H1 (cell line): ENCODE measurements around the gene GLRX5. TPM values are rescaled to one million over a fixed set of nuclear protein-coding genes. Genes with fewer than 3 reads are reported as not detected.

Experiments
- CTCF ChIA-PET: fragments of 300-600 bp; sonication (Branson Sonifier 250); formaldehyde crosslinking; loops from one replicate; lab custom pipeline; 2021; ENCODE audit not compliant: partially characterized antibody; lab: Charles Lee
- POLR2A ChIA-PET: fragments of 300-600 bp; sonication (Branson Sonifier 250); formaldehyde crosslinking; loops from one replicate; lab custom pipeline; 2021; ENCODE audit warnings: inconsistent platforms; ENCODE audit not compliant: partially characterized antibody; lab: Charles Lee
- DNase-seq, 2 experiments: peaks; one replicate each; pipeline versions ENCODE4 v3.0.0 to v3.0.0-alpha.2; 2010 to 2022; ENCODE audit warnings: low spot score in 2 of 2, low read depth in 1 of 2, mixed read lengths in 1 of 2
- FAIRE-seq: peaks from 2 replicates; lab custom pipeline; 2011; peaks lifted over from hg19 to GRCh38; lab: Jason Lieb, UNC
- H2AFZ ChIP-seq: 2 replicates; pipeline ENCODE4 v1.8.1; 2012; ENCODE audit warnings: low read length, inconsistent platforms
- H2AK5ac ChIP-seq: 2 replicates; pipeline ENCODE4 v1.6.1; 2013; ENCODE audit warnings: low read depth, low read length
- H2BK120ac ChIP-seq: replicated peaks from 2 replicates; pipeline ENCODE3; 2013; ENCODE audit warnings: low read depth, low read length, inconsistent platforms
- H2BK12ac ChIP-seq: 2 replicates; pipeline ENCODE4 v1.6.1; 2013; ENCODE audit warnings: low read depth, low read length
- H2BK15ac ChIP-seq: 2 replicates; pipeline ENCODE4 v1.6.1; 2013; ENCODE audit warnings: low read length
- H2BK20ac ChIP-seq: 2 replicates; pipeline ENCODE4 v1.6.1; 2013; ENCODE audit warnings: low read length
- H2BK5ac ChIP-seq: 2 replicates; pipeline ENCODE4 v1.6.1; 2013; ENCODE audit warnings: low read depth, low read length
- H3K14ac ChIP-seq: 2 replicates; pipeline ENCODE4 v1.6.1; 2013; ENCODE audit warnings: inconsistent platforms; ENCODE audit not compliant: insufficient read length
- H3K18ac ChIP-seq: 2 replicates; pipeline ENCODE4 v1.6.1; 2013; ENCODE audit warnings: low read length; ENCODE audit errors: extremely low read depth
- H3K23ac ChIP-seq: 2 replicates; pipeline ENCODE4 v1.6.1; 2013; ENCODE audit warnings: inconsistent platforms; ENCODE audit not compliant: insufficient read length
- H3K23me2 ChIP-seq: 2 replicates; pipeline ENCODE4 v1.6.1; 2013; ENCODE audit warnings: low read depth, low read length
- H3K27ac ChIP-seq: 2 replicates; pipeline ENCODE4 v1.6.1; 2011; ENCODE audit warnings: low read depth, low read length, inconsistent platforms
- H3K27me3 ChIP-seq, 4 experiments: replicated peaks in 1 of 4; 1 replicate in 1 of 4; 2 replicates in 3 of 4; pipeline versions ENCODE4 v1.6.1 to v1.8.1; 2011 to 2013; ENCODE audit warnings: low read length in 3 of 4, mild to moderate bottlenecking in 3 of 4, inconsistent platforms in 2 of 4, mixed read lengths in 2 of 4, moderate library complexity in 1 of 4; ENCODE audit not compliant: control insufficient read depth in 3 of 4, insufficient read depth in 3 of 4; ENCODE audit errors: extremely low read depth in 1 of 4
- H3K36me3 ChIP-seq, 4 experiments: 2 replicates each; pipeline versions ENCODE4 v1.6.1 to v1.8.1; 2011 to 2013; ENCODE audit warnings: mild to moderate bottlenecking in 4 of 4, low read length in 3 of 4, moderate library complexity in 2 of 4, control low read depth in 1 of 4, inconsistent platforms in 1 of 4; ENCODE audit not compliant: insufficient read depth in 4 of 4, control insufficient read depth in 2 of 4
- H3K4ac ChIP-seq: replicated peaks from 2 replicates; pipeline ENCODE3; 2013; ENCODE audit warnings: low read length, low read depth, mixed read lengths, inconsistent platforms; ENCODE audit not compliant: insufficient read length
- H3K4me1 ChIP-seq, 4 experiments: replicated peaks in 1 of 4; 1 replicate in 1 of 4; 2 replicates in 3 of 4; pipeline versions ENCODE4 v1.6.1 to v1.8.1; 2011 to 2013; ENCODE audit warnings: low read length in 3 of 4, inconsistent platforms in 2 of 4, mixed read lengths in 1 of 4; ENCODE audit not compliant: insufficient read depth in 4 of 4, control insufficient read depth in 3 of 4
- H3K4me2 ChIP-seq, 2 experiments: 2 replicates each; pipeline versions ENCODE4 v1.6.1 to v1.8.1; 2011 to 2013; ENCODE audit warnings: low read depth in 2 of 2, low read length in 2 of 2, control low read depth in 1 of 2, inconsistent platforms in 1 of 2, mild to moderate bottlenecking in 1 of 2; ENCODE audit not compliant: insufficient read depth in 1 of 2
- H3K4me3 ChIP-seq, 4 experiments: fragments of 200-600, 300-600 bp in 1 of 4; sonication (generic), shearing (Covaris generic), sonication (Bioruptor Twin) in 1 of 4; 2 replicates each; pipeline versions ENCODE4 v1.5.1 to v1.8.1; 2011 to 2016; ENCODE audit warnings: low read length in 4 of 4, low read depth in 3 of 4, control low read depth in 2 of 4, inconsistent platforms in 2 of 4, mild to moderate bottlenecking in 2 of 4, mixed read lengths in 1 of 4, moderate library complexity in 1 of 4; ENCODE audit not compliant: insufficient read depth in 2 of 4; ENCODE audit errors: extremely low read depth in 1 of 4
- H3K56ac ChIP-seq: replicated peaks from 2 replicates; pipeline ENCODE3; 2013; ENCODE audit warnings: low read depth, mild to moderate bottlenecking, mixed read lengths, low read length, inconsistent platforms; ENCODE audit not compliant: insufficient read length
- H3K79me1 ChIP-seq: 2 replicates; pipeline ENCODE4 v1.6.1; 2013; ENCODE audit warnings: low read depth, low read length, control low read depth
- H3K79me2 ChIP-seq, 2 experiments: 2 replicates each; pipeline versions ENCODE4 v1.6.1 to v1.8.1; 2012 to 2013; ENCODE audit warnings: low read length in 2 of 2, mild to moderate bottlenecking in 2 of 2, inconsistent platforms in 1 of 2; ENCODE audit not compliant: insufficient read depth in 2 of 2, control insufficient read depth in 1 of 2
- H3K9ac ChIP-seq, 4 experiments: replicated peaks in 1 of 4; 1 replicate in 1 of 4; 2 replicates in 3 of 4; pipeline versions ENCODE4 v1.6.1 to v1.8.1; 2011 to 2013; ENCODE audit warnings: low read depth in 3 of 4, low read length in 3 of 4, control low read depth in 2 of 4, mild to moderate bottlenecking in 2 of 4, moderate library complexity in 2 of 4, inconsistent platforms in 1 of 4; ENCODE audit errors: extremely low read depth in 1 of 4
- H3K9me3 ChIP-seq, 2 experiments: 2 replicates each; pipeline versions ENCODE4 v1.6.1 to v1.8.1; 2012 to 2013; ENCODE audit warnings: mild to moderate bottlenecking in 2 of 2, moderate library complexity in 2 of 2, control low read depth in 1 of 2, inconsistent platforms in 1 of 2, low read depth in 1 of 2, low read length in 1 of 2, mixed read lengths in 1 of 2; ENCODE audit not compliant: insufficient read depth in 2 of 2
- H4K20me1 ChIP-seq, 2 experiments: replicated peaks in 1 of 2; 2 replicates each; pipeline versions ENCODE3 to v1.8.1; 2011 to 2013; ENCODE audit warnings: inconsistent platforms in 2 of 2, low read length in 2 of 2, mild to moderate bottlenecking in 1 of 2; ENCODE audit not compliant: insufficient read depth in 2 of 2, control insufficient read depth in 1 of 2
- H4K5ac ChIP-seq: 2 replicates; pipeline ENCODE4 v1.6.1; 2013; ENCODE audit warnings: low read length, low read depth, mixed read lengths, inconsistent platforms; ENCODE audit not compliant: insufficient read length
- H4K8ac ChIP-seq: 2 replicates; pipeline ENCODE4 v1.8.0; 2013; ENCODE audit warnings: mild to moderate bottlenecking, moderate library complexity, low read length, inconsistent platforms; ENCODE audit not compliant: insufficient read depth; ENCODE audit errors: extremely low read depth
- H4K91ac ChIP-seq: replicated peaks from 2 replicates; pipeline ENCODE3; 2013; ENCODE audit warnings: low read length, mixed read lengths, inconsistent platforms; ENCODE audit not compliant: insufficient read length
- JUND ChIP-seq: IDR thresholded peaks from 2 replicates; pipeline ENCODE4 v1.6.1; 2011; ENCODE audit warnings: mild to moderate bottlenecking, improper control_type of control experiment, low read length
- KDM1A ChIP-seq: fragments of 200-600, 300-600 bp; sonication (generic); IDR thresholded peaks from 2 replicates; pipeline ENCODE4 v1.7.1; 2016; ENCODE audit warnings: mild to moderate bottlenecking, low read length, borderline replicate concordance
- MAFK ChIP-seq: IDR thresholded peaks from 2 replicates; pipeline ENCODE4 v1.6.1; 2012; ENCODE audit warnings: low read depth, mild to moderate bottlenecking, improper control_type of control experiment, low read length
- NRF1 ChIP-seq: IDR thresholded peaks from 2 replicates; pipeline ENCODE4 v1.6.1; 2011; ENCODE audit warnings: mild to moderate bottlenecking, low read depth, low read length, improper control_type of control experiment
- POU5F1 ChIP-seq: IDR thresholded peaks from 2 replicates; pipeline ENCODE4 v1.6.1; 2011; ENCODE audit warnings: low read depth, mild to moderate bottlenecking, low read length, moderate library complexity
- RAD21 ChIP-seq, 2 experiments: IDR thresholded peaks in 1 of 2; conservative IDR thresholded peaks in 1 of 2; 2 replicates each; pipeline ENCODE4 v1.6.1; 2011; ENCODE audit warnings: low read depth in 2 of 2, low read length in 2 of 2, improper control_type of control experiment in 1 of 2, inconsistent platforms in 1 of 2, mild to moderate bottlenecking in 1 of 2, moderate library complexity in 1 of 2
- SP1 ChIP-seq: IDR thresholded peaks from 2 replicates; pipeline ENCODE4 v1.6.1; 2011; ENCODE audit warnings: low read depth, low read length
- SP2 ChIP-seq: IDR thresholded peaks from 2 replicates; pipeline ENCODE4 v1.6.1; 2012; ENCODE audit warnings: mild to moderate bottlenecking, low read length, inconsistent platforms
- SRF ChIP-seq: IDR thresholded peaks from 2 replicates; pipeline ENCODE4 v1.6.1; 2011; ENCODE audit warnings: mild to moderate bottlenecking, low read depth, low read length, moderate library complexity
- TAF1 ChIP-seq: IDR thresholded peaks from 2 replicates; pipeline ENCODE4 v1.6.1; 2011; ENCODE audit warnings: mild to moderate bottlenecking, low read depth, low read length
- TAF7 ChIP-seq: optimal IDR thresholded peaks from 2 replicates; pipeline ENCODE3; 2011; ENCODE audit warnings: low read depth, mild to moderate bottlenecking, inconsistent platforms, low read length, moderate library complexity, borderline replicate concordance
- WGBS, 2 experiments: shearing (Covaris generic) in 1 of 2; methylation state at CpG; one replicate each; pipeline versions ENCODE4 v1.1.6 to v1.1.7; 2013 to 2015; ENCODE audit warnings: low lambda C conversion rate in 2 of 2, mixed read lengths in 2 of 2, inconsistent platforms in 1 of 2, low coverage in 1 of 2, missing lambda C conversion rate in 1 of 2; ENCODE audit not compliant: insufficient replicate concordance in 2 of 2, insufficient coverage in 1 of 2, insufficient read length in 1 of 2; ENCODE audit errors: extremely low coverage in 1 of 2, missing lambda C conversion rate in 1 of 2; 5-methylcytosine and 5-hydroxymethylcytosine counted together
- polyA plus RNA-seq, 7 experiments: library from polyadenylated mRNA; depleted of rRNA in 3 of 7; stranded (reverse) in 5 of 7; unstranded in 2 of 7; fragments of >200 nt in 5 of 7; fragments of 200-250 nt in 2 of 7; gene quantifications; 1 replicate in 5 of 7; 2 replicates in 1 of 7; 4 replicates in 1 of 7; pipeline versions ENCODE4 v1.2.1 to v1.2.3, GENCODE V29; 2011 to 2013; ENCODE audit warnings: missing spikeins in 2 of 7, mixed read lengths in 2 of 7
- total RNA-seq: library from RNA; stranded (reverse); fragmentation: NEBNext Ultra II Directional; extraction: Animal tissue kit (Norgen Biotek cat#: 25700); gene quantifications from 2 replicates; pipeline ENCODE4 v1.2.1, GENCODE V29; 2021
- TF ChIP-seq, protein P1 (sequence below): IDR thresholded peaks from 2 replicates; pipeline ENCODE4 v1.6.1; 2011; ENCODE audit warnings: low read length, improper control_type of control experiment
- TF ChIP-seq, protein P2 (sequence below): IDR thresholded peaks from 2 replicates; pipeline ENCODE4 v1.6.1; 2011; ENCODE audit warnings: low read depth, mild to moderate bottlenecking, low read length; ENCODE audit not compliant: insufficient read depth

Gene GLRX5
- total and polyA plus RNA-seq, 2 of the 8 experiments (the other 6 are each of a cell fraction or from before 2014, with no cell fraction given) = 70.1 to 88.8 TPM

- H3K4me3 ChIP-seq = no peak overlapping the region
- H4K20me1 ChIP-seq = peaks cover 0 to 3% of the 10 kb centered on the region in 2 experiments
- H2BK20ac ChIP-seq = no peak overlapping the region
- no peak overlapping the region for H2AFZ ChIP-seq
- H3K27ac ChIP-seq = no peak overlapping the region
- no peak overlapping the region for H3K4ac ChIP-seq
- H3K9me3 ChIP-seq = no peaks in the 10 kb centered on the region
- no peak overlapping the region for H3K4me2 ChIP-seq
- FAIRE-seq (no peak), DNase-seq (no peak)
- H4K91ac ChIP-seq = no peak overlapping the region
- ChIA-PET POLR2A (interaction anchor here (0.7 kb wide), 1 partner anchor 34 kb away, joined by 3 read pairs; no protein-coding TSS in a partner anchor), CTCF (interaction anchor here (0.6 to 1.7 kb wide), 6 partner anchors 15 to 190 kb away, joined by 3 to 7 read pairs (median 3); no protein-coding TSS in a partner anchor)
- H2BK15ac ChIP-seq = no peak overlapping the region
- no peak overlapping the region for H2BK5ac ChIP-seq
- H3K4me1 ChIP-seq = no peaks in the 10 kb centered on the region
- no peaks in the 10 kb centered on the region for H3K36me3 ChIP-seq
- H3K79me2 ChIP-seq = no peaks in the 10 kb centered on the region
- H3K23me2 ChIP-seq = no peaks in the 10 kb centered on the region
- no peak overlapping the region for H4K8ac ChIP-seq
- WGBS, 2 experiments = 92% methylated on average over 4 of the region's 4 CpGs; no CpG with 5 or more reads in 1 of the 2 experiments
- H3K9ac ChIP-seq = no peak overlapping the region
- H3K14ac ChIP-seq = no peak overlapping the region
- H3K27me3 ChIP-seq = no peaks in the 10 kb centered on the region
- H2BK120ac ChIP-seq = no peak overlapping the region
- H3K18ac ChIP-seq = no peak overlapping the region
- no peaks in the 10 kb centered on the region for H3K79me1 ChIP-seq
- no peak overlapping the region for H2BK12ac ChIP-seq
- no peak overlapping the region for H4K5ac ChIP-seq
- no peak overlapping the region for H3K56ac ChIP-seq
- H2AK5ac ChIP-seq = no peak overlapping the region
- no peak overlapping the region for H3K23ac ChIP-seq
- TF ChIP-seq NRF1 = no peak
- no peak for TF ChIP-seq TAF1
- no peak for TF ChIP-seq TAF7
- TF ChIP-seq, protein P1, sequence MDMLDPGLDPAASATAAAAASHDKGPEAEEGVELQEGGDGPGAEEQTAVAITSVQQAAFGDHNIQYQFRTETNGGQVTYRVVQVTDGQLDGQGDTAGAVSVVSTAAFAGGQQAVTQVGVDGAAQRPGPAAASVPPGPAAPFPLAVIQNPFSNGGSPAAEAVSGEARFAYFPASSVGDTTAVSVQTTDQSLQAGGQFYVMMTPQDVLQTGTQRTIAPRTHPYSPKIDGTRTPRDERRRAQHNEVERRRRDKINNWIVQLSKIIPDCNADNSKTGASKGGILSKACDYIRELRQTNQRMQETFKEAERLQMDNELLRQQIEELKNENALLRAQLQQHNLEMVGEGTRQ = no peak
- no peak for TF ChIP-seq SP1
- TF ChIP-seq RAD21 (IDR thresholded peaks at IDR 0.05 in 1 of 2, conservative IDR thresholded peaks at IDR 0.05 in 1 of 2; ENCODE audit: low read depth in 2 of 2, low read length in 2 of 2) = no peak
- TF ChIP-seq, protein P2, sequence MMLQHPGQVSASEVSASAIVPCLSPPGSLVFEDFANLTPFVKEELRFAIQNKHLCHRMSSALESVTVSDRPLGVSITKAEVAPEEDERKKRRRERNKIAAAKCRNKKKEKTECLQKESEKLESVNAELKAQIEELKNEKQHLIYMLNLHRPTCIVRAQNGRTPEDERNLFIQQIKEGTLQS = no peak
- no peak for TF ChIP-seq SRF
- no peak for TF ChIP-seq JUND
- TF ChIP-seq MAFK = no peak
- TF ChIP-seq SP2 = no peak
- no peak for TF ChIP-seq KDM1A
- no peak for TF ChIP-seq POU5F1
These were observed 40.9 kb upstream of the GLRX5 start for GRCh38 chr14:95493976-95494375.
